Measurements from ENCODE around the gene ARMH4. TPM values are rescaled to one million over a fixed set of nuclear protein-coding genes. Genes with fewer than 3 reads are reported as not detected.

The ARMH4 gene
- total RNA-seq, 1 donor from 2014 or later: not detected

DNA sequence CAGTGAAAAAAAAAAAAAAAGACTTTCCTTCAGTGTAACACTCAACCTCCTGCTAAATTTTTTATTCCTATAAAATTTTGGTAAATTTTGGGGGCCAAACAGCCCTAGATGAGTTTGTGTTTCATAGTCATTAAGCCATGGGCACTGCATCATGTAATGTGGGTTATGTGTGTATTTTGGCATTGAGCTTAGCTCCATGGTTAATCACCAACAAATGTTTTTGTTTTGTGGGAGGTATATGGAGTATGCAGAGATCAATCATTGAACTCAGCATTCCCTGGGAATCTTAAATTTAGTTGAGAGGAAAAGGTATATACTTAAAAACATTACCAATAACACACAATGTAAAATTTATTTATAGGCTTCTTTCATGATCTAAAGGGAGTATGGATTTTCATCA lies 8.5 kb upstream of the ARMH4 start:
- TF ChIP-seq, protein P1, sequence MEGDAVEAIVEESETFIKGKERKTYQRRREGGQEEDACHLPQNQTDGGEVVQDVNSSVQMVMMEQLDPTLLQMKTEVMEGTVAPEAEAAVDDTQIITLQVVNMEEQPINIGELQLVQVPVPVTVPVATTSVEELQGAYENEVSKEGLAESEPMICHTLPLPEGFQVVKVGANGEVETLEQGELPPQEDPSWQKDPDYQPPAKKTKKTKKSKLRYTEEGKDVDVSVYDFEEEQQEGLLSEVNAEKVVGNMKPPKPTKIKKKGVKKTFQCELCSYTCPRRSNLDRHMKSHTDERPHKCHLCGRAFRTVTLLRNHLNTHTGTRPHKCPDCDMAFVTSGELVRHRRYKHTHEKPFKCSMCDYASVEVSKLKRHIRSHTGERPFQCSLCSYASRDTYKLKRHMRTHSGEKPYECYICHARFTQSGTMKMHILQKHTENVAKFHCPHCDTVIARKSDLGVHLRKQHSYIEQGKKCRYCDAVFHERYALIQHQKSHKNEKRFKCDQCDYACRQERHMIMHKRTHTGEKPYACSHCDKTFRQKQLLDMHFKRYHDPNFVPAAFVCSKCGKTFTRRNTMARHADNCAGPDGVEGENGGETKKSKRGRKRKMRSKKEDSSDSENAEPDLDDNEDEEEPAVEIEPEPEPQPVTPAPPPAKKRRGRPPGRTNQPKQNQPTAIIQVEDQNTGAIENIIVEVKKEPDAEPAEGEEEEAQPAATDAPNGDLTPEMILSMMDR (IDR thresholded peaks at IDR 0.05): no peak
- intact Hi-C loops (cut with micrococcal nuclease): no loop called here
- POLR2A ChIA-PET: no interaction called here
- ATAC-seq (ENCODE audit: low read depth) (no peak), DNase-seq (no peak)
- Mint-ChIP-seq H3K9me3 (no peaks in the 10 kb centered on the region), H3K36me3 (ENCODE audit: low read depth) (no peaks in the 10 kb centered on the region), H3K4me3 (no peak overlapping the region), H3K27me3 (peaks cover 25% of the 10 kb centered on the region), H3K27ac (no peak overlapping the region), H3K4me1 (no peaks in the 10 kb centered on the region)
- CTCF ChIA-PET: no interaction called here

- CTCF ChIA-PET: no interaction called here
- peak; percentile 40 for ATAC-seq (ENCODE audit: low read depth)
- H3K36me3 Mint-ChIP-seq (ENCODE audit: low read depth): no peaks in the 10 kb centered on the region
- intact Hi-C loops (cut with micrococcal nuclease): loop anchor here (1.0 kb wide), 1 partner anchor 49 kb away; the partner anchor contains the start of gene ACTR10
- H3K27ac Mint-ChIP-seq: no peak overlapping the region
- peak; percentile 37 for DNase-seq
- POLR2A ChIA-PET: interaction anchor here (0.6 kb wide), 1 partner anchor 827 kb away, joined by 9 read pairs; no protein-coding TSS in a partner anchor
- TF ChIP-seq, protein P1 (IDR thresholded peaks at IDR 0.05): no peak
- H3K27me3 Mint-ChIP-seq: peaks cover 41% of the 10 kb centered on the region
- H3K4me3 Mint-ChIP-seq: peak overlapping the region; percentile 79
- H3K9me3 Mint-ChIP-seq: no peaks in the 10 kb centered on the region
- peaks cover 14% of the 10 kb centered on the region for H3K4me1 Mint-ChIP-seq
Observed at GRCh38 chr14:58151133-58152013, 640 bp downstream of the ARMH4 start.

DNA sequence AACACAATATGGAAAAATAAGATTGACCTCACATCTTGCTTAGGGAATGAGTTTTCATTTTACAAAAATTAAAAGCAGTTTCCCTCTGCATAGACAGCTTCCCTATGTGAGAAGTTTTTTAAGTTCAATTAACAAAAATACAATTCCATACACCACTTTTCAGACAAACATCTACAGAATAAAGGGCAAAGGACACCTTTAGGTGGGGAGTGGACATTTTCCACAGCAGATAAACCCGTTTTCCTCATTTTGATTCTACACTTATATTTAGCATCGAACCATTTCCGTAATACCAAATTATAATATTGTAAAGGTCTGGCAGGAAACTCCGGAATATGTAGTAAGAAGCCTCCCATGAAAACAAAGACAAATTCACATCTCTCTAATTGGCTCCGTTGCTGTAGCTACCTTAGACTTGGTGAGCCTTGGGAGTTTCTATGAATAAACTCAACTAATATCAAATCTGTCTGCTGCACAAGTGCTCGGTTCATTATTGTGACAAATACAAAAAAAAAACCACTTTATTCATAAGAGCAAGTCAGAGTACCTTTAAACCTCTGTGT lies 1.7 kb downstream of the ARMH4 start:
- H3K4me1 Mint-ChIP-seq: peaks cover 14% of the 10 kb centered on the region
- H3K9me3 Mint-ChIP-seq: no peaks in the 10 kb centered on the region
- POLR2A ChIA-PET: interaction anchor here (0.7 kb wide), 1 partner anchor 89 kb away, joined by 3 read pairs; no protein-coding TSS in a partner anchor
- H3K36me3 Mint-ChIP-seq (ENCODE audit: low read depth): no peaks in the 10 kb centered on the region
- peaks cover 42% of the 10 kb centered on the region for H3K27me3 Mint-ChIP-seq
- ATAC-seq (ENCODE audit: low read depth): no peak
- CTCF ChIA-PET: no interaction called here
- H3K4me3 Mint-ChIP-seq: no peak overlapping the region
- intact Hi-C loops (cut with micrococcal nuclease): no loop called here
- TF ChIP-seq, protein P1 (IDR thresholded peaks at IDR 0.05): no peak
- no peak overlapping the region for H3K27ac Mint-ChIP-seq
- DNase-seq: no peak

DNA sequence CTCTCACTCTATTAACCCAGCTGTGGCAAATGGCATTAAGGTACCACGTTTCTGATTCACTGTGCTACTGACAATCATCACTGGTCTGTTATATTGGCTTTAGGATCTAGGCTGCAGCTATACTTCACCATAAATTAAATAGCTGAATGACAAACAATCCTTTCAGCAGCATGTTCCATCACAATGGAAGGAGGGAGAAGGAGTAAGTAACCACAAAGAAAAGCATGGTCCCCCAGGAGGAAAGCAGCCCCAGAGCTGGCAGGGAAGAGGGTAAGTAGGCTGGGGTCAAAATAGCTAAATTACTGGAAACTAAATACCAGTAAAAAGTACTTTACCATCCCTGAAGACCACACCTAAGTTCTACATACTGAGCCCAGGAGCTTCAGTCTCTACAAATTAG lies 2.8 kb downstream of the ARMH4 start:
- no peaks in the 10 kb centered on the region for H3K36me3 Mint-ChIP-seq (ENCODE audit: low read depth)
- H3K9me3 Mint-ChIP-seq: no peaks in the 10 kb centered on the region
- H3K4me1 Mint-ChIP-seq: peaks cover 14% of the 10 kb centered on the region
- ChIA-PET CTCF (no interaction called here), POLR2A (no interaction called here)
- DNase-seq (no peak), ATAC-seq (ENCODE audit: low read depth) (no peak)
- TF ChIP-seq, protein P1 (IDR thresholded peaks at IDR 0.05): no peak
- intact Hi-C loops (cut with micrococcal nuclease): no loop called here
- no peak overlapping the region for H3K27ac Mint-ChIP-seq
- no peak overlapping the region for H3K4me3 Mint-ChIP-seq
- peaks cover 35% of the 10 kb centered on the region for H3K27me3 Mint-ChIP-seq

- no peak for DNase-seq
- CTCF ChIA-PET: interaction anchor here (1.1 kb wide), 1 partner anchor 37 kb away, joined by 3 read pairs; no protein-coding TSS in a partner anchor
- H3K9me3 Mint-ChIP-seq: no peaks in the 10 kb centered on the region
- intact Hi-C loops (cut with micrococcal nuclease): no loop called here
- POLR2A ChIA-PET: no interaction called here
- H3K4me3 Mint-ChIP-seq: no peak overlapping the region
- TF ChIP-seq, protein P1 (IDR thresholded peaks at IDR 0.05): no peak
- no peak for ATAC-seq (ENCODE audit: low read depth)
- H3K4me1 Mint-ChIP-seq: peaks cover 5% of the 10 kb centered on the region
- no peak overlapping the region for H3K27ac Mint-ChIP-seq
- no peaks in the 10 kb centered on the region for H3K36me3 Mint-ChIP-seq (ENCODE audit: low read depth)
- peaks cover 24% of the 10 kb centered on the region for H3K27me3 Mint-ChIP-seq
Observed at GRCh38 chr14:58146399-58146798, 5.6 kb downstream of the ARMH4 start.
